H1 (cell line): ENCODE data around the gene LPP. TPM values are rescaled to one million over a fixed set of nuclear protein-coding genes. Genes with fewer than 3 reads are reported as not detected.

Source experiments
- CTCF ChIA-PET: fragments of 300-600 bp; sonication (Branson Sonifier 250); formaldehyde crosslinking; loops from one replicate; lab custom pipeline; 2021; ENCODE audit not compliant: partially characterized antibody; lab: Charles Lee
- POLR2A ChIA-PET: fragments of 300-600 bp; sonication (Branson Sonifier 250); formaldehyde crosslinking; loops from one replicate; lab custom pipeline; 2021; ENCODE audit warnings: inconsistent platforms; ENCODE audit not compliant: partially characterized antibody; lab: Charles Lee
- DNase-seq, 2 experiments: peaks; one replicate each; pipeline versions ENCODE4 v3.0.0 to v3.0.0-alpha.2; 2010 to 2022; ENCODE audit warnings: low spot score in 2 of 2, low read depth in 1 of 2, mixed read lengths in 1 of 2
- FAIRE-seq: peaks from 2 replicates; lab custom pipeline; 2011; peaks lifted over from hg19 to GRCh38; lab: Jason Lieb, UNC
- H2AFZ ChIP-seq: 2 replicates; pipeline ENCODE4 v1.8.1; 2012; ENCODE audit warnings: low read length, inconsistent platforms
- H2AK5ac ChIP-seq: 2 replicates; pipeline ENCODE4 v1.6.1; 2013; ENCODE audit warnings: low read depth, low read length
- H2BK120ac ChIP-seq: replicated peaks from 2 replicates; pipeline ENCODE3; 2013; ENCODE audit warnings: low read depth, low read length, inconsistent platforms
- H2BK12ac ChIP-seq: 2 replicates; pipeline ENCODE4 v1.6.1; 2013; ENCODE audit warnings: low read depth, low read length
- H2BK15ac ChIP-seq: 2 replicates; pipeline ENCODE4 v1.6.1; 2013; ENCODE audit warnings: low read length
- H2BK20ac ChIP-seq: 2 replicates; pipeline ENCODE4 v1.6.1; 2013; ENCODE audit warnings: low read length
- H2BK5ac ChIP-seq: 2 replicates; pipeline ENCODE4 v1.6.1; 2013; ENCODE audit warnings: low read depth, low read length
- H3K14ac ChIP-seq: 2 replicates; pipeline ENCODE4 v1.6.1; 2013; ENCODE audit warnings: inconsistent platforms; ENCODE audit not compliant: insufficient read length
- H3K18ac ChIP-seq: 2 replicates; pipeline ENCODE4 v1.6.1; 2013; ENCODE audit warnings: low read length; ENCODE audit errors: extremely low read depth
- H3K23ac ChIP-seq: 2 replicates; pipeline ENCODE4 v1.6.1; 2013; ENCODE audit warnings: inconsistent platforms; ENCODE audit not compliant: insufficient read length
- H3K23me2 ChIP-seq: 2 replicates; pipeline ENCODE4 v1.6.1; 2013; ENCODE audit warnings: low read depth, low read length
- H3K27ac ChIP-seq: 2 replicates; pipeline ENCODE4 v1.6.1; 2011; ENCODE audit warnings: low read depth, low read length, inconsistent platforms
- H3K27me3 ChIP-seq, 4 experiments: replicated peaks in 1 of 4; 1 replicate in 1 of 4; 2 replicates in 3 of 4; pipeline versions ENCODE4 v1.6.1 to v1.8.1; 2011 to 2013; ENCODE audit warnings: low read length in 3 of 4, mild to moderate bottlenecking in 3 of 4, inconsistent platforms in 2 of 4, mixed read lengths in 2 of 4, moderate library complexity in 1 of 4; ENCODE audit not compliant: control insufficient read depth in 3 of 4, insufficient read depth in 3 of 4; ENCODE audit errors: extremely low read depth in 1 of 4
- H3K36me3 ChIP-seq, 4 experiments: 2 replicates each; pipeline versions ENCODE4 v1.6.1 to v1.8.1; 2011 to 2013; ENCODE audit warnings: mild to moderate bottlenecking in 4 of 4, low read length in 3 of 4, moderate library complexity in 2 of 4, control low read depth in 1 of 4, inconsistent platforms in 1 of 4; ENCODE audit not compliant: insufficient read depth in 4 of 4, control insufficient read depth in 2 of 4
- H3K4ac ChIP-seq: replicated peaks from 2 replicates; pipeline ENCODE3; 2013; ENCODE audit warnings: low read length, low read depth, mixed read lengths, inconsistent platforms; ENCODE audit not compliant: insufficient read length
- H3K4me1 ChIP-seq, 4 experiments: replicated peaks in 1 of 4; 1 replicate in 1 of 4; 2 replicates in 3 of 4; pipeline versions ENCODE4 v1.6.1 to v1.8.1; 2011 to 2013; ENCODE audit warnings: low read length in 3 of 4, inconsistent platforms in 2 of 4, mixed read lengths in 1 of 4; ENCODE audit not compliant: insufficient read depth in 4 of 4, control insufficient read depth in 3 of 4
- H3K4me2 ChIP-seq, 2 experiments: 2 replicates each; pipeline versions ENCODE4 v1.6.1 to v1.8.1; 2011 to 2013; ENCODE audit warnings: low read depth in 2 of 2, low read length in 2 of 2, control low read depth in 1 of 2, inconsistent platforms in 1 of 2, mild to moderate bottlenecking in 1 of 2; ENCODE audit not compliant: insufficient read depth in 1 of 2
- H3K4me3 ChIP-seq, 4 experiments: fragments of 200-600, 300-600 bp in 1 of 4; sonication (generic), shearing (Covaris generic), sonication (Bioruptor Twin) in 1 of 4; 2 replicates each; pipeline versions ENCODE4 v1.5.1 to v1.8.1; 2011 to 2016; ENCODE audit warnings: low read length in 4 of 4, low read depth in 3 of 4, control low read depth in 2 of 4, inconsistent platforms in 2 of 4, mild to moderate bottlenecking in 2 of 4, mixed read lengths in 1 of 4, moderate library complexity in 1 of 4; ENCODE audit not compliant: insufficient read depth in 2 of 4; ENCODE audit errors: extremely low read depth in 1 of 4
- H3K56ac ChIP-seq: replicated peaks from 2 replicates; pipeline ENCODE3; 2013; ENCODE audit warnings: low read depth, mild to moderate bottlenecking, mixed read lengths, low read length, inconsistent platforms; ENCODE audit not compliant: insufficient read length
- H3K79me1 ChIP-seq: 2 replicates; pipeline ENCODE4 v1.6.1; 2013; ENCODE audit warnings: low read depth, low read length, control low read depth
- H3K79me2 ChIP-seq, 2 experiments: 2 replicates each; pipeline versions ENCODE4 v1.6.1 to v1.8.1; 2012 to 2013; ENCODE audit warnings: low read length in 2 of 2, mild to moderate bottlenecking in 2 of 2, inconsistent platforms in 1 of 2; ENCODE audit not compliant: insufficient read depth in 2 of 2, control insufficient read depth in 1 of 2
- H3K9ac ChIP-seq, 4 experiments: replicated peaks in 1 of 4; 1 replicate in 1 of 4; 2 replicates in 3 of 4; pipeline versions ENCODE4 v1.6.1 to v1.8.1; 2011 to 2013; ENCODE audit warnings: low read depth in 3 of 4, low read length in 3 of 4, control low read depth in 2 of 4, mild to moderate bottlenecking in 2 of 4, moderate library complexity in 2 of 4, inconsistent platforms in 1 of 4; ENCODE audit errors: extremely low read depth in 1 of 4
- H3K9me3 ChIP-seq, 2 experiments: 2 replicates each; pipeline versions ENCODE4 v1.6.1 to v1.8.1; 2012 to 2013; ENCODE audit warnings: mild to moderate bottlenecking in 2 of 2, moderate library complexity in 2 of 2, control low read depth in 1 of 2, inconsistent platforms in 1 of 2, low read depth in 1 of 2, low read length in 1 of 2, mixed read lengths in 1 of 2; ENCODE audit not compliant: insufficient read depth in 2 of 2
- H4K20me1 ChIP-seq, 2 experiments: replicated peaks in 1 of 2; 2 replicates each; pipeline versions ENCODE3 to v1.8.1; 2011 to 2013; ENCODE audit warnings: inconsistent platforms in 2 of 2, low read length in 2 of 2, mild to moderate bottlenecking in 1 of 2; ENCODE audit not compliant: insufficient read depth in 2 of 2, control insufficient read depth in 1 of 2
- H4K5ac ChIP-seq: 2 replicates; pipeline ENCODE4 v1.6.1; 2013; ENCODE audit warnings: low read length, low read depth, mixed read lengths, inconsistent platforms; ENCODE audit not compliant: insufficient read length
- H4K8ac ChIP-seq: 2 replicates; pipeline ENCODE4 v1.8.0; 2013; ENCODE audit warnings: mild to moderate bottlenecking, moderate library complexity, low read length, inconsistent platforms; ENCODE audit not compliant: insufficient read depth; ENCODE audit errors: extremely low read depth
- H4K91ac ChIP-seq: replicated peaks from 2 replicates; pipeline ENCODE3; 2013; ENCODE audit warnings: low read length, mixed read lengths, inconsistent platforms; ENCODE audit not compliant: insufficient read length
- CREB1 ChIP-seq: IDR thresholded peaks from 2 replicates; pipeline ENCODE4 v1.6.1; 2012; ENCODE audit warnings: inconsistent platforms
- E2F6 ChIP-seq: IDR thresholded peaks from 2 replicates; pipeline ENCODE4 v1.6.1; 2012; ENCODE audit warnings: inconsistent platforms
- GABPA ChIP-seq: IDR thresholded peaks from 2 replicates; pipeline ENCODE4 v1.6.1; 2011; ENCODE audit warnings: mild to moderate bottlenecking, low read length, moderate library complexity, borderline replicate concordance; ENCODE audit not compliant: insufficient read depth
- HDAC2 ChIP-seq, 2 experiments: fragments of 300-600 bp in 1 of 2; sonication (generic) in 1 of 2; IDR thresholded peaks; 2 replicates each; pipeline ENCODE4 v1.6.1; 2011 to 2012; ENCODE audit warnings: low read depth in 2 of 2, low read length in 2 of 2, mild to moderate bottlenecking in 2 of 2, moderate library complexity in 2 of 2, borderline replicate concordance in 1 of 2, inconsistent platforms in 1 of 2
- JUND ChIP-seq: IDR thresholded peaks from 2 replicates; pipeline ENCODE4 v1.6.1; 2011; ENCODE audit warnings: mild to moderate bottlenecking, improper control_type of control experiment, low read length
- KDM1A ChIP-seq: fragments of 200-600, 300-600 bp; sonication (generic); IDR thresholded peaks from 2 replicates; pipeline ENCODE4 v1.7.1; 2016; ENCODE audit warnings: mild to moderate bottlenecking, low read length, borderline replicate concordance
- MAFK ChIP-seq: IDR thresholded peaks from 2 replicates; pipeline ENCODE4 v1.6.1; 2012; ENCODE audit warnings: low read depth, mild to moderate bottlenecking, improper control_type of control experiment, low read length
- PHF8 ChIP-seq: fragments of 200-600 bp; sonication (generic); conservative IDR thresholded peaks from 2 replicates; pipeline ENCODE4 v1.7.1; 2012; ENCODE audit warnings: low read depth, mild to moderate bottlenecking, inconsistent platforms, low read length, moderate library complexity
- RAD21 ChIP-seq, 2 experiments: IDR thresholded peaks in 1 of 2; conservative IDR thresholded peaks in 1 of 2; 2 replicates each; pipeline ENCODE4 v1.6.1; 2011; ENCODE audit warnings: low read depth in 2 of 2, low read length in 2 of 2, improper control_type of control experiment in 1 of 2, inconsistent platforms in 1 of 2, mild to moderate bottlenecking in 1 of 2, moderate library complexity in 1 of 2
- RXRA ChIP-seq: IDR thresholded peaks from 2 replicates; pipeline ENCODE4 v1.6.1; 2011; ENCODE audit warnings: low read depth, mild to moderate bottlenecking, low read length, moderate library complexity; ENCODE audit not compliant: insufficient read depth
- SIX5 ChIP-seq: IDR thresholded peaks from 2 replicates; pipeline ENCODE4 v1.6.1; 2011; ENCODE audit warnings: mild to moderate bottlenecking, low read depth, low read length
- SUZ12 ChIP-seq: fragments of 200-600 bp; sonication (generic); IDR thresholded peaks from 2 replicates; pipeline ENCODE4 v1.6.1; 2012; ENCODE audit warnings: mild to moderate bottlenecking, inconsistent platforms, low read length, moderate library complexity, mixed read lengths
- WGBS, 2 experiments: shearing (Covaris generic) in 1 of 2; methylation state at CpG; one replicate each; pipeline versions ENCODE4 v1.1.6 to v1.1.7; 2013 to 2015; ENCODE audit warnings: low lambda C conversion rate in 2 of 2, mixed read lengths in 2 of 2, inconsistent platforms in 1 of 2, low coverage in 1 of 2, missing lambda C conversion rate in 1 of 2; ENCODE audit not compliant: insufficient replicate concordance in 2 of 2, insufficient coverage in 1 of 2, insufficient read length in 1 of 2; ENCODE audit errors: extremely low coverage in 1 of 2, missing lambda C conversion rate in 1 of 2; 5-methylcytosine and 5-hydroxymethylcytosine counted together
- polyA plus RNA-seq, 7 experiments: library from polyadenylated mRNA; depleted of rRNA in 3 of 7; stranded (reverse) in 5 of 7; unstranded in 2 of 7; fragments of >200 nt in 5 of 7; fragments of 200-250 nt in 2 of 7; gene quantifications; 1 replicate in 5 of 7; 2 replicates in 1 of 7; 4 replicates in 1 of 7; pipeline versions ENCODE4 v1.2.1 to v1.2.3, GENCODE V29; 2011 to 2013; ENCODE audit warnings: missing spikeins in 2 of 7, mixed read lengths in 2 of 7
- total RNA-seq: library from RNA; stranded (reverse); fragmentation: NEBNext Ultra II Directional; extraction: Animal tissue kit (Norgen Biotek cat#: 25700); gene quantifications from 2 replicates; pipeline ENCODE4 v1.2.1, GENCODE V29; 2021

LPP gene
- total and polyA plus RNA-seq, 2 of the 8 experiments (the other 6 are each of a cell fraction or from before 2014, with no cell fraction given) = 10.0 to 53.3 TPM

DNA sequence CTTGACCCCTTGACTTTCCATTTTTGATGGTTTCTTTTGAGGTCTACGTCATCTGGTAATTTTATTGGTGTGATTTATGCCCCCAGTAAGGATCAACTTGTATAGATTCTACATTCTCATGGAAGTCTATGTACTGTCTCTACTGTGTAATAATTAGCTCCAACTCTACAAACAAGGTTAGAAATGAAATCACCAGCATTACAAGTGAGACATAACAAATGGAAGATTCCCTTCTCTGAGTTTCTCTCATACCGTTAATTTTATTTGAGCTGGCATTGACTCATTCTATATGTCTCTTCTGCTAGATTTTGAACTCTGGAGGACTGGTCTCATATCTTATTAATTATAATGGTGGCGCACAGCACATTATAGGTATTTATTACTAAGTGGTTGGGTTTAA, 138.9 kb downstream of the LPP start:
- CTCF ChIA-PET = interaction anchor here (0.6 to 1.2 kb wide), 7 partner anchors 9 to 545 kb away, joined by 3 read pairs; no protein-coding TSS in a partner anchor
- TF ChIP-seq HDAC2 (IDR thresholded peaks at IDR 0.05; ENCODE audit: borderline replicate concordance in 1 of 2, low read depth in 2 of 2, low read length in 2 of 2) = no peak
- TF ChIP-seq E2F6 = no peak
- no peak for TF ChIP-seq SIX5
- TF ChIP-seq CREB1 = no peak
- no peak for TF ChIP-seq PHF8
- TF ChIP-seq RAD21 (IDR thresholded peaks at IDR 0.05 in 1 of 2, conservative IDR thresholded peaks at IDR 0.05 in 1 of 2; ENCODE audit: low read depth in 2 of 2, low read length in 2 of 2) = no peak
- no peak for TF ChIP-seq RXRA
- TF ChIP-seq GABPA = no peak
- TF ChIP-seq SUZ12 = no peak
- TF ChIP-seq KDM1A = no peak
- no peak for TF ChIP-seq MAFK
- no peak for TF ChIP-seq JUND

More for the DNA sequence above, 138.9 kb downstream of the LPP start:
- no peaks in the 10 kb centered on the region for H3K9me3 ChIP-seq
- no peak overlapping the region for H4K8ac ChIP-seq
- H2AK5ac ChIP-seq = no peak overlapping the region
- 97% methylated on average over 3 of the region's 3 CpGs; no CpG with 5 or more reads in 1 of the 2 experiments for WGBS, 2 experiments
- no peak overlapping the region for H3K23ac ChIP-seq
- H3K14ac ChIP-seq = no peak overlapping the region
- DNase-seq (no peak), FAIRE-seq (no peak)
- H3K79me2 ChIP-seq = no peaks in the 10 kb centered on the region; a peak in 3 of 4 replicates
- H3K4me3 ChIP-seq = no peak overlapping the region
- no peak overlapping the region for H2AFZ ChIP-seq
- H3K36me3 ChIP-seq = no peaks in the 10 kb centered on the region
- no peak overlapping the region for H2BK12ac ChIP-seq
- no peaks in the 10 kb centered on the region for H3K27me3 ChIP-seq
- H3K79me1 ChIP-seq = peaks cover 5% of the 10 kb centered on the region
- no peak overlapping the region for H2BK15ac ChIP-seq
- no peak overlapping the region for H2BK20ac ChIP-seq
- H4K20me1 ChIP-seq = no peaks in the 10 kb centered on the region
- H3K4ac ChIP-seq = no peak overlapping the region
- H3K27ac ChIP-seq = no peak overlapping the region
- peaks cover 0 to 4% (median 0%) of the 10 kb centered on the region in 4 experiments; a peak in 1 of 7 replicates for H3K4me1 ChIP-seq
- H4K5ac ChIP-seq = no peak overlapping the region
- H3K23me2 ChIP-seq = no peaks in the 10 kb centered on the region
- no peak overlapping the region for H3K4me2 ChIP-seq
- no peak overlapping the region for H3K56ac ChIP-seq
- no peak overlapping the region for H4K91ac ChIP-seq
- H2BK5ac ChIP-seq = no peak overlapping the region
- no peak overlapping the region for H3K18ac ChIP-seq
- POLR2A ChIA-PET = interaction anchor here (1.0 kb wide), 1 partner anchor 8 kb away, joined by 4 read pairs; no protein-coding TSS in a partner anchor
- H2BK120ac ChIP-seq = no peak overlapping the region
- H3K9ac ChIP-seq = no peak overlapping the region
